IMR-90 (cell line): ENCODE measurements around the gene CD44. TPM values are rescaled to one million over a fixed set of nuclear protein-coding genes. Genes with fewer than 3 reads are reported as not detected.

Source experiments
- ATAC-seq: fragments of 200-7000 bp; cut with Tn5 transposase; 2 replicates; pipeline ENCODE4 v1.9.1; 2020; ENCODE audit warnings: low read depth, mild to moderate bottlenecking, moderate library complexity
- BruUV-seq: library from RNA; stranded (reverse); fragments of 400-500 nt; replicated peaks from 2 replicates; lab custom pipeline; 2021; lab: Mats Ljungman, UMichigan
- CTCF ChIA-PET: fragments of 300-600 bp; formaldehyde crosslinking; extraction: SDS; loops from one replicate; lab custom pipeline; 2021; ENCODE audit warnings: antibody characterized with exemption; lab: Yijun Ruan, JAX
- POLR2A ChIA-PET: fragments of 300-600 bp; sonication (Branson Sonifier 250); formaldehyde crosslinking; loops from one replicate; lab custom pipeline; 2022; ENCODE audit warnings: antibody characterized with exemption; ENCODE audit not compliant: unreplicated experiment; lab: Charles Lee
- DNase-seq: peaks from one replicate; pipeline ENCODE4 v3.0.0; 2013
- H2AFZ ChIP-seq: replicated peaks from 2 replicates; pipeline ENCODE3; 2013; ENCODE audit warnings: low read length, mild to moderate bottlenecking; ENCODE audit not compliant: poor library complexity
- H2AK5ac ChIP-seq: 2 replicates; pipeline ENCODE4 v1.6.1; 2013; ENCODE audit warnings: low read depth, low read length, inconsistent platforms
- H2AK9ac ChIP-seq: replicated peaks from 2 replicates; pipeline ENCODE3; 2013; ENCODE audit warnings: mild to moderate bottlenecking, low read depth, low read length, moderate library complexity; ENCODE audit not compliant: poor library complexity
- H2BK120ac ChIP-seq: 2 replicates; pipeline ENCODE4 v1.6.1; 2013; ENCODE audit warnings: low read depth, low read length, inconsistent platforms
- H2BK15ac ChIP-seq: 3 replicates; pipeline ENCODE4 v1.6.1; 2013; ENCODE audit warnings: low read depth, low read length, inconsistent platforms
- H2BK20ac ChIP-seq: 2 replicates; pipeline ENCODE4 v1.6.1; 2013; ENCODE audit warnings: low read depth, mild to moderate bottlenecking, inconsistent platforms, low read length, moderate library complexity
- H2BK5ac ChIP-seq: 2 replicates; pipeline ENCODE4 v1.6.1; 2013; ENCODE audit warnings: mild to moderate bottlenecking, low read depth, low read length, inconsistent platforms; ENCODE audit not compliant: poor library complexity, severe bottlenecking
- H3K14ac ChIP-seq: replicated peaks from 2 replicates; pipeline ENCODE4 v1.6.1; 2013; ENCODE audit warnings: low read depth, low read length, inconsistent platforms
- H3K18ac ChIP-seq: 2 replicates; pipeline ENCODE4 v1.6.1; 2013; ENCODE audit warnings: low read depth, low read length, control low read depth
- H3K23ac ChIP-seq: 2 replicates; pipeline ENCODE4 v1.6.1; 2013; ENCODE audit warnings: low read depth, low read length, inconsistent platforms
- H3K27ac ChIP-seq: 2 replicates; pipeline ENCODE4 v1.5.1; 2013; ENCODE audit warnings: mild to moderate bottlenecking, control low read depth, low read length; ENCODE audit not compliant: insufficient read depth
- H3K27me3 ChIP-seq: 2 replicates; pipeline ENCODE4 v1.6.1; 2013; ENCODE audit warnings: low read length; ENCODE audit not compliant: control insufficient read depth, insufficient read depth
- H3K36me3 ChIP-seq: 2 replicates; pipeline ENCODE4 v1.6.1; 2013; ENCODE audit warnings: low read length, mixed read lengths; ENCODE audit not compliant: control insufficient read depth, insufficient read depth
- H3K4ac ChIP-seq: 2 replicates; pipeline ENCODE4 v1.6.1; 2013; ENCODE audit warnings: low read depth, low read length, inconsistent platforms
- H3K4me1 ChIP-seq: 2 replicates; pipeline ENCODE4 v1.6.1; 2013; ENCODE audit warnings: low read length, mixed read lengths; ENCODE audit not compliant: control insufficient read depth, insufficient read depth
- H3K4me2 ChIP-seq: 2 replicates; pipeline ENCODE4 v1.6.1; 2013; ENCODE audit warnings: low read depth, mild to moderate bottlenecking, control low read depth, low read length, moderate library complexity
- H3K4me3 ChIP-seq: 2 replicates; pipeline ENCODE4 v1.5.1; 2013; ENCODE audit warnings: low read depth, mild to moderate bottlenecking, control low read depth, low read length, moderate library complexity; ENCODE audit not compliant: insufficient read depth
- H3K56ac ChIP-seq: 2 replicates; pipeline ENCODE4 v1.6.1; 2013; ENCODE audit warnings: low read length, inconsistent platforms; ENCODE audit not compliant: insufficient read depth; ENCODE audit errors: extremely low read depth
- H3K79me1 ChIP-seq, 2 experiments: 2 replicates each; pipeline ENCODE4 v1.6.1; 2013; ENCODE audit warnings: low read length in 2 of 2, inconsistent platforms in 1 of 2, low read depth in 1 of 2
- H3K9ac ChIP-seq: 2 replicates; pipeline ENCODE4 v1.6.1; 2013; ENCODE audit warnings: low read depth, low read length, control low read depth
- H3K9me1 ChIP-seq: 2 replicates; pipeline ENCODE4 v1.6.1; 2013; ENCODE audit warnings: low read length, inconsistent platforms; ENCODE audit not compliant: insufficient read depth
- H3K9me3 ChIP-seq: 2 replicates; pipeline ENCODE4 v1.6.1; 2013; ENCODE audit warnings: low read length; ENCODE audit not compliant: control insufficient read depth, insufficient read depth
- H4K20me1 ChIP-seq: 2 replicates; pipeline ENCODE4 v1.6.1; 2013; ENCODE audit warnings: low read length, inconsistent platforms; ENCODE audit not compliant: insufficient read depth
- H4K5ac ChIP-seq: 2 replicates; pipeline ENCODE4 v1.6.1; 2013; ENCODE audit warnings: mild to moderate bottlenecking, low read depth, low read length, control low read depth
- H4K8ac ChIP-seq, 2 experiments: 2 replicates each; pipeline ENCODE4 v1.6.1; 2013; ENCODE audit warnings: low read depth in 2 of 2, low read length in 2 of 2, control low read depth in 1 of 2, inconsistent platforms in 1 of 2
- H4K91ac ChIP-seq: 2 replicates; pipeline ENCODE4 v1.6.1; 2013; ENCODE audit warnings: low read depth, low read length, inconsistent platforms; ENCODE audit not compliant: insufficient read depth
- BHLHE40 ChIP-seq: fragments of 150-350 bp; IDR thresholded peaks from 2 replicates; pipeline ENCODE4 v1.6.1; 2016; ENCODE audit warnings: mild to moderate bottlenecking, low read depth, low read length
- FOS ChIP-seq: fragments of 150-350 bp; IDR thresholded peaks from 2 replicates; pipeline ENCODE4 v1.6.1; 2016; ENCODE audit warnings: low read depth, low read length
- MAFK ChIP-seq: IDR thresholded peaks from 2 replicates; pipeline ENCODE4 v1.6.1; 2012; ENCODE audit warnings: low read depth, low read length, improper control_type of control experiment
- NFE2L2 ChIP-seq: fragments of 150-350 bp; IDR thresholded peaks from 2 replicates; pipeline ENCODE4 v1.6.1; 2016; ENCODE audit warnings: low read depth, mild to moderate bottlenecking, low read length
- dilution Hi-C: fragments of 300-500 bp; cut with HindIII; formaldehyde crosslinking; loops from one replicate; pipeline ENCODE4 v1.14.3; 2018; ENCODE audit warnings: low sequenced_read_pairs; ENCODE audit not compliant: unreplicated experiment
- in situ Hi-C: fragments of 300-500 bp; cut with MboI; formaldehyde crosslinking; loops from 3 replicates; pipeline ENCODE4 v1.14.3; 2019; ENCODE audit warnings: low sequenced_read_pairs, inconsistent platforms, mixed read lengths
- intact Hi-C: fragments of 100-400 bp; cut with micrococcal nuclease; formaldehyde crosslinking; loops from 2 replicates; pipeline ENCODE4 v1.10.0; 2022
- polyA plus RNA-seq, 3 experiments: library from polyadenylated mRNA; depleted of rRNA; stranded (reverse); fragments of >200 nt; gene quantifications; 2 replicates each; pipeline ENCODE4 v1.2.3, GENCODE V29; 2012; ENCODE audit warnings: low replicate concordance in 1 of 3
- total RNA-seq: library from RNA; depleted of rRNA; stranded (reverse); fragments of >200 nt; gene quantifications from 2 replicates; pipeline ENCODE4 v1.2.3, GENCODE V29; 2012

Gene CD44
- total and polyA plus RNA-seq, 2 of the 4 experiments (the other 2 are of a cell fraction), result 357 to 947 TPM

GRCh38 chr11:35109041-35109440, 29.9 kb upstream of the CD44 start:
- no peak overlapping the region for H3K18ac ChIP-seq
- H3K27me3 ChIP-seq, result no peaks in the 10 kb centered on the region
- in situ Hi-C loops, result no loop called here
- POLR2A ChIA-PET, result no interaction called here
- no peak overlapping the region for H3K56ac ChIP-seq
- no peak overlapping the region for H3K4me2 ChIP-seq
- no peak overlapping the region for H3K27ac ChIP-seq
- H2AFZ ChIP-seq, result no peak overlapping the region
- H4K20me1 ChIP-seq, result no peaks in the 10 kb centered on the region
- H2AK5ac ChIP-seq, result no peak overlapping the region
- no peaks in the 10 kb centered on the region for H3K9me3 ChIP-seq
- 0 out of 2 replicates have a peak overlapping the region, but pooled peaks have one; percentile 4 for H2BK120ac ChIP-seq
- no peak overlapping the region for H4K5ac ChIP-seq
- peaks cover 0 to 8% of the 10 kb centered on the region in 2 experiments; a peak in 1 of 4 replicates for H3K79me1 ChIP-seq
- peaks cover 16% of the 10 kb centered on the region for H3K9me1 ChIP-seq
- dilution Hi-C loops, result no loop called here
- H3K9ac ChIP-seq, result no peak overlapping the region
- H3K4ac ChIP-seq, result no peak overlapping the region
- no peak overlapping the region for H2BK15ac ChIP-seq
- H3K4me1 ChIP-seq, result peaks cover 14% of the 10 kb centered on the region
- no peaks in the 10 kb centered on the region for H3K36me3 ChIP-seq
- H2AK9ac ChIP-seq, result peak overlapping the region; percentile 26
- intact Hi-C loops, result no loop called here
- no peak overlapping the region for H3K4me3 ChIP-seq
- DNase-seq (no peak), ATAC-seq (no peak)
- H2BK20ac ChIP-seq, result peak overlapping the region; percentile 12; the same call in 1 of the 2 replicates
- TF ChIP-seq NFE2L2 (no peak), MAFK (no peak), FOS (no peak), BHLHE40 (no peak)
- no peak overlapping the region for H4K8ac ChIP-seq
- no TSS peak for BruUV-seq
- H4K91ac ChIP-seq, result no peak overlapping the region; the same call in 1 of the 2 replicates
- no peak overlapping the region; the same call in 1 of the 2 replicates for H3K14ac ChIP-seq
- CTCF ChIA-PET, result no interaction called here
- H3K23ac ChIP-seq, result no peak overlapping the region
- H2BK5ac ChIP-seq, result no peak overlapping the region
